ENCODE measurements around the gene ANKRD18B.
"Not testable (repeated sequence)": the region's sequence is repeated elsewhere in the genome, so short reads cannot be mapped to it uniquely, and the experiment has no call there.

The ANKRD18B gene

GRCh38 chr9:33614001-33614687 lies 90.1 kb downstream of the ANKRD18B start:
- no peak for DNase-seq

DNA sequence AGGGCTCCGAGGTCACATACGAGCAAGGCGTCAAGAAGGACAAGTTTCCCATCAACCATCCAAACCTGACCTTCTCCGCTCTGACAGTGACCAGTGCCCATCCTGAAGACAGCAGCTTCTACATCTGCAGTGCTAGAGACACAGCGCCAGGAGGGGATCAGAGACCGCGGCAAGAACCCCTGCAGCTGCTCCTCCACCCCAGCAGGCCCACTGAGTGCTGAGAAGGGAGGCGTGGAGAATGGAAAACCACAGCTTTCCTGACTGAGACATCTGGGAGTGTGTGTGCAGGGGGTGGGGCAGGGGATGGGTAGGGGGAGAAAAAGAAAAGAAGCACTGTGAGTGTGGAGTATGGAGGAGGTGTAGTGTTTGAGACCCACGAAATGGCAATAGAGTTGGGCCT lies 94.3 kb downstream of the ANKRD18B start:
- not testable (repeated sequence) for DNase-seq

DNA sequence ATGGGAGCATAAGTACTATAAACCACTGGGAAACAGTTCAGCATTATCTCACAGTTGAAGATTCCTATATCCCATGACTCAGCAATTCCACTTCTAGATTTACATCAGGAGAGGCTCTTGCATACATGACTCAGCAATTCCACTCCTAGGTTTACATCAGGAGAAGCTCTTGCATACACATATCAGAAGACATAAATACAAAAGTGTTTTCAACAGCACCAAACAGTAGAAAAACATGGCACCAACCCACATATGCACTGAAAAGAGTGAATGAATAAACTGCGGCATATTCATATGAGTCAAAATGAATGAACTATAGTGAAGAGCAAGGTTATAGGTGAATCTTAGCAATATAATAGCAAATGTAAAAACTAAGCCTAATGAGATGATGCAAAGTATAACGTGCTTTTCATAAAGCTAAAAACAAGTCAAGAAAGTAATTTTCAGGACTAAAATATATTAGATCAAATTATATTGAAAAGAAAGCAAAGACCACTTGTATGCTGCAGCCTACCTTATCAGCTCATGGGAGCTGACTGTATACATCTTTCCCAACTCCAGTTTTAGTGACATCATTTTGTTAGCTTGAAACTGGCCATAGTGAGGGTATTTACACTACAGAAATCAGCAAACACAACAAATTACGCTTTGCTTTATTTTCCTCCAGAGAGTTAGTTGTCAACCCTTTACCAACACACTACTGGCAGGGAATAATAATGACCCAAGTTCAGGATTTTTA lies 95.8 kb downstream of the ANKRD18B start:
- no peak for DNase-seq

DNA sequence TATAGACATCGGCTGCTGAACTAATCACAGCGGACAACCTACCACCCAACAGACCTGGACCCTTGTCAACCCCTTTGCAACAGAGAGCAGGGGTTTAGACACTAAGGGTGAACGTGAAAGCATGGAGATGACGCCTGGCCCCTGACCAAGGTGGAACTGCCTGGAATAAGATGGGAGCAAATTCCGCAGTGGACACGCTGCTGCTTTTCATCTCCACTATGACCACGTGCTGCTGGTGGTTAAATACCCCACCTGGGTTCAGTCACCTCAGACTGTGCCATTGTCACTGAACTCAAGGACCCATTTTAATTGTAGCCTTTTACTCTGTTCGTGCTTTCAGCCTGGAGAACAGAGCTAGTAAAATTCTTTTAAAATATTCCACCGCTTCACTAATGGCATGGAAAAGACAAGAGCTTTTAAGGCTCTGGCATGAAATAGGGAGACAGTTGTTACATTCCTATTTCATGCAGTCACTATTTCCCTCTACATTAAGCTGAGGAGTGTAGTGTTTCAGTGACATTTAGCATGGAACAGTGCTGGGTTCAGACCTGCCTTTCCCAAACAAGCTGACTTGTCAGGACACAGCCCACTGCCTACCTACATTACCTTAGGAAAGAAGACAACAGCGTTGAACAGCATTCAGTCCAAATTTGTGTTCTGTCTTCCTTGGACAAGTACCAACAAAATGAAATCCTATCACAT lies 96.8 kb downstream of the ANKRD18B start:
- no peak for DNase-seq

All from hippocampal formation (tissue), 2 donors.